Mesendoderm (in vitro differentiated cells): ENCODE results near the gene NXT2.

Experiments used
- DNase-seq: peaks from one replicate; pipeline ENCODE4 v3.0.0; 2013
- H2AK5ac ChIP-seq: 2 replicates; pipeline ENCODE4 v1.6.1; 2013; ENCODE audit warnings: low read length, inconsistent platforms
- H2BK120ac ChIP-seq: 2 replicates; pipeline ENCODE4 v1.6.1; 2013; ENCODE audit warnings: low read depth, mild to moderate bottlenecking, low read length, moderate library complexity, mixed read lengths
- H2BK15ac ChIP-seq: replicated peaks from 2 replicates; pipeline ENCODE4 v1.6.1; 2013; ENCODE audit warnings: low read depth, mild to moderate bottlenecking, moderate library complexity
- H2BK5ac ChIP-seq: 2 replicates; pipeline ENCODE4 v1.6.1; 2013; ENCODE audit warnings: low read length, inconsistent platforms
- H3K18ac ChIP-seq: 2 replicates; pipeline ENCODE4 v1.6.1; 2013; ENCODE audit warnings: mild to moderate bottlenecking, low read length, mixed read lengths
- H3K23ac ChIP-seq: one replicate; pipeline ENCODE4 v1.6.1; 2013; ENCODE audit warnings: low read length
- H3K27ac ChIP-seq: 2 replicates; pipeline ENCODE4 v1.5.1; 2013; ENCODE audit warnings: low read depth, mild to moderate bottlenecking, inconsistent platforms, low read length, moderate library complexity
- H3K27me3 ChIP-seq: 2 replicates; pipeline ENCODE4 v1.6.1; 2013; ENCODE audit warnings: low read length, control low read depth, mild to moderate bottlenecking, inconsistent platforms; ENCODE audit not compliant: insufficient read depth, poor library complexity
- H3K36me3 ChIP-seq: 2 replicates; pipeline ENCODE4 v1.6.1; 2013; ENCODE audit warnings: low read length, inconsistent platforms; ENCODE audit not compliant: control insufficient read depth, insufficient read depth
- H3K4ac ChIP-seq: one replicate; pipeline ENCODE4 v1.6.1; 2013; ENCODE audit warnings: low read depth, mild to moderate bottlenecking, low read length, moderate library complexity
- H3K4me1 ChIP-seq: 2 replicates; pipeline ENCODE4 v1.6.1; 2013; ENCODE audit warnings: low read depth, low read length, inconsistent platforms; ENCODE audit not compliant: control insufficient read depth
- H3K4me2 ChIP-seq: 2 replicates; pipeline ENCODE4 v1.6.1; 2013; ENCODE audit warnings: low read length
- H3K4me3 ChIP-seq: 2 replicates; pipeline ENCODE4 v1.5.1; 2013; ENCODE audit warnings: mild to moderate bottlenecking, low read length
- H3K56ac ChIP-seq: one replicate; pipeline ENCODE4 v1.6.1; 2013; ENCODE audit warnings: low read length
- H3K79me1 ChIP-seq: 2 replicates; pipeline ENCODE4 v1.6.1; 2013; ENCODE audit warnings: low read length, inconsistent platforms
- H3K79me2 ChIP-seq: 2 replicates; pipeline ENCODE4 v1.6.1; 2013; ENCODE audit warnings: mild to moderate bottlenecking, low read length; ENCODE audit not compliant: control insufficient read depth, insufficient read depth
- H3K9ac ChIP-seq: 2 replicates; pipeline ENCODE4 v1.6.1; 2013; ENCODE audit warnings: low read length, inconsistent platforms
- H4K5ac ChIP-seq: one replicate; pipeline ENCODE4 v1.6.1; 2013; ENCODE audit warnings: low read length
- H4K8ac ChIP-seq: one replicate; pipeline ENCODE4 v1.6.1; 2013; ENCODE audit warnings: low read depth, mild to moderate bottlenecking, control low read depth, low read length, moderate library complexity
- WGBS: extraction: QIAGEN DNeasy Blood & Tissue Kit; methylation state at CpG from one replicate; pipeline ENCODE4 v1.1.7; 2013; ENCODE audit warnings: low lambda C conversion rate, missing lambda C conversion rate; ENCODE audit not compliant: insufficient coverage; ENCODE audit errors: extremely low coverage; 5-methylcytosine and 5-hydroxymethylcytosine counted together

Gene NXT2

DNA sequence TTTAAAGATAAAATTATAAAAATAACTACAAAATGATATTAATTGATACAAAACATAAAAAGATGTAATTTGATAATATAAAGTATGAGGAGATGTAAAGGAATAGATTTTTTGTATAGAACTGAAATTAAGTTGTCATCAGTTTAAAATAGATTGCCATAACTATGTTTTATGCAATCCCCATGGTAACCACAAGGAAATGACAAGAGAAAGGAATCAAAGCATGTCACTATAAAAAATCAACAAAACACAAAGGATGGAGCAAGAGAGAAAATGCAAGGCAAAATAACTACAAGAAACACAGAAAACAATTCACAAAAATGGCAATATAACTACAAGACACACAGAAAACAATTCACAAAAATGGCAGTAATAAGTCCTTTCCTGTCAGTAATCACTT lies 27.7 kb upstream of the NXT2 start:
- H3K27ac ChIP-seq = no peak overlapping the region
- no peaks in the 10 kb centered on the region for H3K4me1 ChIP-seq
- no peak overlapping the region for H3K4ac ChIP-seq
- H2BK15ac ChIP-seq = no peak overlapping the region
- no peak overlapping the region for H3K4me2 ChIP-seq
- H3K36me3 ChIP-seq = no peaks in the 10 kb centered on the region
- no peak overlapping the region for H2BK120ac ChIP-seq
- H3K4me3 ChIP-seq = no peak overlapping the region
- H3K56ac ChIP-seq = no peak overlapping the region
- no peak overlapping the region for H3K9ac ChIP-seq
- H3K18ac ChIP-seq = no peak overlapping the region
- H3K23ac ChIP-seq = no peak overlapping the region
- no peak overlapping the region for H2AK5ac ChIP-seq
- no peaks in the 10 kb centered on the region for H3K79me1 ChIP-seq
- H3K27me3 ChIP-seq = no peaks in the 10 kb centered on the region
- H3K79me2 ChIP-seq = no peaks in the 10 kb centered on the region
- no peak overlapping the region for H2BK5ac ChIP-seq
- no peak overlapping the region for H4K8ac ChIP-seq
- no peak for DNase-seq
- H4K5ac ChIP-seq = no peak overlapping the region

DNA sequence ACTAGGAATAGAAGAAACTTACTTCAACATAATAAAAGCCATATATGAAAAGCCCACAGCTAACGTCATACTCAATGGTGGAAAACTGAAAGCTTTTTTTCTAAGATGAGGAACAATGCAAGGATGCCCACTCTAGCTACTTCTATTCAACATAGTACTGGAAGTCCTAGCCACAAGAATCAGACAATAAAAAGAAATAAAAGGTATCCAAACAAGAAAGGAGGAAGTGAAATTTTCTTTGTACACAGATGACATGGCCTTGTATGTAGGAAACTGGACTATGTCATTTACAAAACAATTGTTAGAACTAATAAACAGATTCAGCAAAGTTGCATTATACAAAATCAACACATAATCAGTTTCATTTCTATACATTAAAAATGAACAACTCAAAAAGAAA lies 25.5 kb upstream of the NXT2 start:
- Histone ChIP-seq H3K56ac (no peak overlapping the region), H3K4me3 (no peak overlapping the region), H3K79me2 (no peaks in the 10 kb centered on the region), H2BK120ac (no peak overlapping the region), H3K9ac (no peak overlapping the region), H2BK5ac (no peak overlapping the region), H2AK5ac (no peak overlapping the region), H3K36me3 (no peaks in the 10 kb centered on the region), H2BK15ac (no peak overlapping the region), H3K4me1 (no peaks in the 10 kb centered on the region), H3K4me2 (no peak overlapping the region), H3K4ac (no peak overlapping the region), H3K27me3 (no peaks in the 10 kb centered on the region), H3K23ac (no peak overlapping the region), H3K79me1 (no peaks in the 10 kb centered on the region), H3K18ac (no peak overlapping the region), H4K8ac (no peak overlapping the region), H3K27ac (no peak overlapping the region), H4K5ac (no peak overlapping the region)
- no peak for DNase-seq
- no CpG with 5 or more reads among the region's 1 CpG for WGBS

DNA sequence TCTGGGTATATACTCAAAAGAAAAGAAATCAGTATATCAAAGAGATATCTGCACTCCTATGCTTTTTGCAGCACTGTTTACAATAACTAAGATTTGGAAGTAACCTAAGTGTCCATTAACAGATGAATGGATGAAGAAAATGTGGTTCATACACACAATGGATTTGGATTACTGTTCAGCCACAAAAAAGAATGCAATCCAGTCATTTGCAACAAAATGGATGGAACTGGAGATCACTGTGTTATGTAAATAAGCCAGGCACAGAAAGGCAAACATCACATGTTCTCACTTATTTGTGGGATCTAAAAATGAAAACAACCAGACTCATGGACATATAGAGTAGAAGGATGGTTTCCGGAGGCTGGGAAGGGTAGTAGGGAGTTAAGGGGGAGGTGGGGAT lies 17.6 kb upstream of the NXT2 start:
- no peak overlapping the region for H2BK5ac ChIP-seq
- no peaks in the 10 kb centered on the region for H3K27me3 ChIP-seq
- WGBS = no CpG with 5 or more reads among the region's 1 CpG
- no peak overlapping the region for H3K18ac ChIP-seq
- DNase-seq = no peak
- no peaks in the 10 kb centered on the region for H3K79me1 ChIP-seq
- no peak overlapping the region for H2BK15ac ChIP-seq
- no peak overlapping the region for H4K5ac ChIP-seq
- no peak overlapping the region for H3K9ac ChIP-seq
- no peak overlapping the region for H3K27ac ChIP-seq
- no peak overlapping the region for H3K4me3 ChIP-seq
- no peak overlapping the region for H2AK5ac ChIP-seq
- H3K4me2 ChIP-seq = no peak overlapping the region
- H3K4me1 ChIP-seq = no peaks in the 10 kb centered on the region
- H3K4ac ChIP-seq = no peak overlapping the region
- no peaks in the 10 kb centered on the region for H3K79me2 ChIP-seq
- no peak overlapping the region for H4K8ac ChIP-seq
- H3K56ac ChIP-seq = no peak overlapping the region
- no peak overlapping the region for H2BK120ac ChIP-seq
- H3K36me3 ChIP-seq = no peaks in the 10 kb centered on the region
- no peak overlapping the region for H3K23ac ChIP-seq

DNA sequence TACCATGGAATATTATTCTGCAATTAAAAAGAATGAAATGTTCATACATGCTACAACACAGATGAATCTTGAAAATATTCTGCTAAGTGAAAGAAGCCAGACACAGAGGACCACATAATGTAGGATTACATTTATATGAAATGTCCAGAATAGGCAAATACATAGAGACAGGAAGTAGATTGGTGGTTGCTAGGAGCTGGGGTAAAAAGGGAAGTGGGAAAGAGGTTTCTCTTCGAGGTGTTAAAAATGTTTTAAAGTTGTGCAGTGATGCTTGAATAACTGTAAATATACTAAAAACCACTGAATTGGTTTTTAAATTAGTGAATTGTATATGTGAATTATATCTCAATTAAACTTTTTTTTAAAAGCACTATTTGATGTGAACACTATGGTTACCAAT lies 3.6 kb upstream of the NXT2 start:
- H3K56ac ChIP-seq = no peak overlapping the region
- H3K27me3 ChIP-seq = no peaks in the 10 kb centered on the region
- no peak overlapping the region for H3K4me2 ChIP-seq
- no peak overlapping the region for H3K27ac ChIP-seq
- no peak overlapping the region for H4K8ac ChIP-seq
- H3K4ac ChIP-seq = no peak overlapping the region
- H3K18ac ChIP-seq = no peak overlapping the region
- no peak overlapping the region for H2AK5ac ChIP-seq
- no peak overlapping the region for H2BK5ac ChIP-seq
- no peak for DNase-seq
- H2BK120ac ChIP-seq = no peak overlapping the region
- H4K5ac ChIP-seq = no peak overlapping the region
- no CpG with 5 or more reads among the region's 1 CpG for WGBS
- H3K9ac ChIP-seq = no peak overlapping the region
- H2BK15ac ChIP-seq = no peak overlapping the region
- no peak overlapping the region for H3K4me3 ChIP-seq
- no peaks in the 10 kb centered on the region for H3K79me2 ChIP-seq
- no peaks in the 10 kb centered on the region for H3K36me3 ChIP-seq
- no peaks in the 10 kb centered on the region for H3K4me1 ChIP-seq
- no peaks in the 10 kb centered on the region for H3K79me1 ChIP-seq
- H3K23ac ChIP-seq = no peak overlapping the region

DNA sequence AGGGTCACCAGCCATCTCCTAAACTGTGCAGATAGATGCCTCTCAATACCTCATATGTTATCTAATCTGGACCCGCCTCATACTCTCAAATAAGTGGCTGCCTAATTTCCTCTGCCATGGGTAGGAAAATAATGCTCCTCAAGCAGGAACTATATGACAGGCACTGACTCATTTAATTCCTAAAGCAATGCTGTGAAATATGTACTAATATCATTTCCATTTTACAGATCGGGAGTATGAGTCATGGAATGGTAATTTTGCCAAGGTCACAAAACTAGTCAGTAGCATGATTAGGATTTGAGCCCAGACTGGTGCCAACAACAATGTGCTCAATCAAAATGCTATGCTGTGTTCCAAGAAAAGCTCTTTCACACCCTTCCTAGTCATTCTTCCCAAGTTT lies 3.0 kb upstream of the NXT2 start:
- no peak overlapping the region for H3K4me2 ChIP-seq
- H3K18ac ChIP-seq = no peak overlapping the region
- no peak overlapping the region for H4K8ac ChIP-seq
- H3K4ac ChIP-seq = no peak overlapping the region
- no peak overlapping the region for H3K23ac ChIP-seq
- H3K4me1 ChIP-seq = no peaks in the 10 kb centered on the region
- DNase-seq = no peak
- no peaks in the 10 kb centered on the region for H3K27me3 ChIP-seq
- no peak overlapping the region for H2AK5ac ChIP-seq
- no peaks in the 10 kb centered on the region for H3K79me2 ChIP-seq
- no peak overlapping the region for H2BK120ac ChIP-seq
- H3K56ac ChIP-seq = no peak overlapping the region
- H2BK5ac ChIP-seq = no peak overlapping the region
- no peaks in the 10 kb centered on the region for H3K79me1 ChIP-seq
- no peaks in the 10 kb centered on the region for H3K36me3 ChIP-seq
- H3K4me3 ChIP-seq = no peak overlapping the region
- no peak overlapping the region for H3K27ac ChIP-seq
- H4K5ac ChIP-seq = no peak overlapping the region
- H2BK15ac ChIP-seq = no peak overlapping the region
- no CpG with 5 or more reads among the region's 2 CpGs for WGBS
- no peak overlapping the region for H3K9ac ChIP-seq

DNA sequence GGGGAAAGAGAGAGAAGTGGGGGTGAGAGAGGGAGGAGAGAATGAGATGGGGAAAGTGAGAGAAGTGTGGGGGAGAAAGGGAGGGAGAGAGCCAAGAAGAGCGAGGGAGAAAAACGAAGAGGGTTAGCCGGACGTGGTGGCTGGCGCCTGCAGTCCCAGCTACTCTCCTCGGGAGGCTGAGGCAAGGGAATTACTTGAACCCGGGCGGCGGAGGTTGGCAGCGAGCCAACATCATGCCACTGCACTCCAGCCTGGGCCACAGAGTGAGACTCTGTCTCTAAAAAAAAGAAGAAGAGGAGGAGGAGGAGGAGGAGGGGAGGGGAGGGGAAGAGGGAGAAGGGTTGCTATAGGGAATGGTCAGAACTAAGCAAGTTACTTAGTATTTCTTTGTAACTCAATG lies 1.7 kb upstream of the NXT2 start:
- no peaks in the 10 kb centered on the region for H3K79me1 ChIP-seq
- H3K18ac ChIP-seq = no peak overlapping the region
- H4K8ac ChIP-seq = no peak overlapping the region
- no peak overlapping the region for H3K27ac ChIP-seq
- no peak overlapping the region for H2BK120ac ChIP-seq
- H2BK15ac ChIP-seq = no peak overlapping the region
- no peaks in the 10 kb centered on the region for H3K79me2 ChIP-seq
- H3K23ac ChIP-seq = no peak overlapping the region
- H3K4me3 ChIP-seq = no peak overlapping the region
- H3K4ac ChIP-seq = no peak overlapping the region
- no peak overlapping the region for H2AK5ac ChIP-seq
- no peak overlapping the region for H3K56ac ChIP-seq
- no peak overlapping the region for H3K9ac ChIP-seq
- no CpG with 5 or more reads among the region's 10 CpGs for WGBS
- H2BK5ac ChIP-seq = no peak overlapping the region
- no peak overlapping the region for H4K5ac ChIP-seq
- H3K27me3 ChIP-seq = no peaks in the 10 kb centered on the region
- no peak for DNase-seq
- H3K4me2 ChIP-seq = no peak overlapping the region
- H3K36me3 ChIP-seq = no peaks in the 10 kb centered on the region
- H3K4me1 ChIP-seq = no peaks in the 10 kb centered on the region
